H9 (cell line): ENCODE data around the gene KLHL22. TPM values are rescaled to one million over a fixed set of nuclear protein-coding genes. Genes with fewer than 3 reads are reported as not detected.

ENCODE experiments used
- DNase-seq: peaks from one replicate; pipeline ENCODE4 v3.0.0-alpha.2; 2017
- H2AFZ ChIP-seq: one replicate; pipeline ENCODE4 v1.6.1; 2013; ENCODE audit warnings: mild to moderate bottlenecking, low read length, control low read depth, moderate library complexity
- H2AK5ac ChIP-seq: 2 replicates; pipeline ENCODE4 v1.6.1; 2013; ENCODE audit warnings: low read length, control low read depth, mixed read lengths; ENCODE audit not compliant: insufficient read length
- H2BK120ac ChIP-seq: one replicate; pipeline ENCODE4 v1.6.1; 2013; ENCODE audit warnings: low read depth, mild to moderate bottlenecking, low read length, control low read depth, inconsistent platforms; ENCODE audit not compliant: poor library complexity, severe bottlenecking
- H2BK12ac ChIP-seq: 2 replicates; pipeline ENCODE4 v1.6.1; 2013; ENCODE audit warnings: low read length, control low read depth, mixed read lengths, low read depth; ENCODE audit not compliant: insufficient read length
- H2BK15ac ChIP-seq: 2 replicates; pipeline ENCODE4 v1.6.1; 2013; ENCODE audit warnings: low read depth, low read length, control low read depth
- H2BK20ac ChIP-seq: one replicate; pipeline ENCODE4 v1.6.1; 2013; ENCODE audit warnings: low read depth, mild to moderate bottlenecking, low read length, control low read depth, inconsistent platforms; ENCODE audit not compliant: poor library complexity, severe bottlenecking
- H2BK5ac ChIP-seq: 2 replicates; pipeline ENCODE4 v1.6.1; 2013; ENCODE audit warnings: low read length, control low read depth, mixed read lengths; ENCODE audit not compliant: insufficient read length
- H3K14ac ChIP-seq: 2 replicates; pipeline ENCODE4 v1.6.1; 2013; ENCODE audit warnings: low read length, control low read depth; ENCODE audit not compliant: insufficient read depth
- H3K18ac ChIP-seq: 2 replicates; pipeline ENCODE4 v1.6.1; 2013; ENCODE audit warnings: low read depth, mild to moderate bottlenecking, mixed read lengths, low read length, control low read depth; ENCODE audit not compliant: insufficient read length
- H3K23ac ChIP-seq: 2 replicates; pipeline ENCODE4 v1.6.1; 2013; ENCODE audit warnings: low read length, control low read depth, mixed read lengths, low read depth; ENCODE audit not compliant: insufficient read length
- H3K23me2 ChIP-seq: 2 replicates; pipeline ENCODE4 v1.6.1; 2013; ENCODE audit warnings: low read depth, mild to moderate bottlenecking, mixed read lengths, low read length, control low read depth; ENCODE audit not compliant: insufficient read length, poor library complexity, severe bottlenecking
- H3K27ac ChIP-seq: 2 replicates; pipeline ENCODE4 v1.5.1; 2013; ENCODE audit warnings: low read length, control low read depth, mixed read lengths, low read depth; ENCODE audit not compliant: insufficient read length
- H3K27me3 ChIP-seq: 2 replicates; pipeline ENCODE4 v1.6.1; 2013; ENCODE audit warnings: low read length, control low read depth, inconsistent platforms; ENCODE audit not compliant: insufficient read depth
- H3K4ac ChIP-seq: 2 replicates; pipeline ENCODE4 v1.6.1; 2013; ENCODE audit warnings: low read depth, mild to moderate bottlenecking, control low read depth, inconsistent platforms, low read length, moderate library complexity
- H3K4me1 ChIP-seq: 2 replicates; pipeline ENCODE4 v1.6.1; 2013; ENCODE audit warnings: low read length, control low read depth, inconsistent platforms; ENCODE audit not compliant: insufficient read depth
- H3K4me2 ChIP-seq: 2 replicates; pipeline ENCODE4 v1.6.1; 2013; ENCODE audit warnings: low read length, control low read depth, mixed read lengths; ENCODE audit not compliant: insufficient read length, insufficient read depth
- H3K56ac ChIP-seq: 2 replicates; pipeline ENCODE4 v1.6.1; 2013; ENCODE audit warnings: low read depth, mild to moderate bottlenecking, mixed read lengths, low read length, control low read depth; ENCODE audit not compliant: insufficient read length
- H3K79me1 ChIP-seq: 2 replicates; pipeline ENCODE4 v1.6.1; 2013; ENCODE audit warnings: low read depth, mild to moderate bottlenecking, moderate library complexity, low read length, control low read depth, inconsistent platforms; ENCODE audit not compliant: insufficient read depth, poor library complexity, severe bottlenecking
- H3K79me2 ChIP-seq: 2 replicates; pipeline ENCODE4 v1.6.1; 2013; ENCODE audit warnings: low read length, control low read depth, inconsistent platforms; ENCODE audit not compliant: insufficient read depth
- H3K9ac ChIP-seq: 2 replicates; pipeline ENCODE4 v1.6.1; 2013; ENCODE audit warnings: low read length, control low read depth, mixed read lengths; ENCODE audit not compliant: insufficient read length; ENCODE audit errors: extremely low read depth
- H3K9me3 ChIP-seq: one replicate; pipeline ENCODE4 v1.6.1; 2013; ENCODE audit warnings: low read depth, low read length, inconsistent platforms; ENCODE audit not compliant: control insufficient read depth
- H3T11ph ChIP-seq: one replicate; pipeline ENCODE4 v1.6.1; 2013; ENCODE audit warnings: mild to moderate bottlenecking, low read length, control low read depth, inconsistent platforms
- H4K20me1 ChIP-seq: one replicate; pipeline ENCODE4 v1.6.1; 2013; ENCODE audit not compliant: control insufficient read depth, insufficient read length, insufficient read depth
- H4K5ac ChIP-seq: 2 replicates; pipeline ENCODE4 v1.6.1; 2013; ENCODE audit warnings: low read depth, mild to moderate bottlenecking, mixed read lengths, low read length, control low read depth; ENCODE audit not compliant: insufficient read length
- H4K8ac ChIP-seq: replicated peaks from 2 replicates; pipeline ENCODE4 v1.6.1; 2013; ENCODE audit warnings: low read length, control low read depth, mixed read lengths, low read depth; ENCODE audit not compliant: insufficient read length
- H4K91ac ChIP-seq: 2 replicates; pipeline ENCODE4 v1.6.1; 2013; ENCODE audit warnings: low read depth, mild to moderate bottlenecking, moderate library complexity, mixed read lengths, low read length, control low read depth; ENCODE audit not compliant: insufficient read length
- H3K27ac Mint-ChIP-seq, 3 experiments: 2 replicates in 2 of 3; 3 replicates in 1 of 3; pipeline ENCODE4 v1.8.0; 2020 to 2021; ENCODE audit warnings: mixed read lengths in 3 of 3, mild to moderate bottlenecking in 1 of 3, moderate library complexity in 1 of 3
- H3K27me3 Mint-ChIP-seq: 2 replicates; pipeline ENCODE4 v1.8.0; 2021; ENCODE audit warnings: low read depth, mild to moderate bottlenecking, moderate library complexity, mixed read lengths
- H3K36me3 Mint-ChIP-seq, 3 experiments: 2 replicates in 2 of 3; 3 replicates in 1 of 3; pipeline ENCODE4 v1.8.0; 2020 to 2021; ENCODE audit warnings: low read depth in 3 of 3, mixed read lengths in 3 of 3; ENCODE audit not compliant: insufficient read depth in 1 of 3
- H3K4me1 Mint-ChIP-seq, 2 experiments: 2 replicates each; pipeline ENCODE4 v1.8.0; 2020; ENCODE audit warnings: mixed read lengths in 2 of 2
- H3K4me3 Mint-ChIP-seq, 2 experiments: 2 replicates in 1 of 2; 3 replicates in 1 of 2; pipeline ENCODE4 v1.8.0; 2020 to 2021; ENCODE audit warnings: mild to moderate bottlenecking in 2 of 2, mixed read lengths in 2 of 2, moderate library complexity in 1 of 2
- H3K9me3 Mint-ChIP-seq, 2 experiments: 2 replicates in 1 of 2; 3 replicates in 1 of 2; pipeline ENCODE4 v1.8.0; 2020; ENCODE audit warnings: mild to moderate bottlenecking in 2 of 2, mixed read lengths in 2 of 2, moderate library complexity in 1 of 2
- CTCF ChIP-seq: fragments of 200-600 bp; sonication (generic); conservative IDR thresholded peaks from 3 replicates; pipeline ENCODE4 v1.8.0; 2021; ENCODE audit warnings: antibody characterized with exemption, mild to moderate bottlenecking
- WGBS: extraction: QIAGEN DNeasy Blood & Tissue Kit; methylation state at CpG from one replicate; pipeline ENCODE4 v1.1.7; 2013; ENCODE audit warnings: missing lambda C conversion rate, low lambda C conversion rate, mixed read lengths; ENCODE audit not compliant: insufficient read length; ENCODE audit errors: extremely low coverage; 5-methylcytosine and 5-hydroxymethylcytosine counted together
- total RNA-seq: library from RNA; stranded (reverse); gene quantifications from 2 replicates; pipeline ENCODE4 v1.2.1, GENCODE V29; 2021

The KLHL22 gene
- total RNA-seq, 1 experiment from 2014 or later: 11.9 TPM

- Histone ChIP-seq H4K91ac (no peak overlapping the region), H3K9ac (no peak overlapping the region), H3K79me1 (peaks cover 4% of the 10 kb centered on the region), H3K4me1 (peaks cover 3% of the 10 kb centered on the region; the same call in 1 of the 2 replicates), H2BK15ac (no peak overlapping the region), H3K9me3 (no peaks in the 10 kb centered on the region), H4K5ac (no peak overlapping the region), H2BK5ac (no peak overlapping the region), H3K23me2 (no peaks in the 10 kb centered on the region), H3K23ac (no peak overlapping the region), H3K79me2 (peaks cover 11% of the 10 kb centered on the region; the same call in 1 of the 2 replicates), H3K18ac (no peak overlapping the region), H2BK12ac (no peak overlapping the region), H3T11ph (no peak overlapping the region), H2BK20ac (no peak overlapping the region), H2AK5ac (no peak overlapping the region), H3K4ac (no peak overlapping the region), H3K56ac (no peak overlapping the region), H4K8ac (no peak overlapping the region), H3K27ac (peak overlapping the region; percentile 51), H2AFZ (no peak overlapping the region), H4K20me1 (no peaks in the 10 kb centered on the region), H2BK120ac (no peak overlapping the region), H3K27me3 (no peaks in the 10 kb centered on the region), H3K4me2 (no peak overlapping the region), H3K14ac (no peak overlapping the region)
- WGBS: no CpG with 5 or more reads among the region's 1 CpG
- peaks cover 5 to 8% of the 10 kb centered on the region in 2 experiments for H3K9me3 Mint-ChIP-seq
- H3K27ac Mint-ChIP-seq: peak overlapping the region in 2 of 3 experiments; percentile 30 to 69; a peak in 3 of 7 replicates
- no peaks in the 10 kb centered on the region for H3K27me3 Mint-ChIP-seq
- no peak for DNase-seq
- no peak overlapping the region for H3K4me3 Mint-ChIP-seq
- H3K36me3 Mint-ChIP-seq: peaks cover 20 to 37% (median 27%) of the 10 kb centered on the region in 3 experiments
- H3K4me1 Mint-ChIP-seq: peaks cover 16 to 23% of the 10 kb centered on the region in 2 experiments
- no peak for TF ChIP-seq CTCF
Measured at GRCh38 chr22:20524004-20524481, 28.4 kb upstream of the KLHL22 start.
